GM11168 (cell line): ENCODE data around the gene SEC61A1.

Experiments used
- in situ Hi-C: fragments of 300-500 bp; cut with MboI; formaldehyde crosslinking; loops from one replicate; pipeline ENCODE4 v1.12.0; 2022; ENCODE audit warnings: low sequenced_read_pairs; ENCODE audit not compliant: unreplicated experiment

Gene SEC61A1

GRCh38 chr3:128051837-128052594 lies at the start of gene SEC61A1:
Gene SEC61A1, plus strand, starts transcription at chr3:128052437. Its CDS starts 116 bp downstream, at chr3:128052553.
- in situ Hi-C loops = no loop called here

- in situ Hi-C loops = no loop called here
Measured at GRCh38 chr3:128004661-128005060, 47.6 kb upstream of the SEC61A1 start.

GRCh38 chr3:128006061-128007032 lies 45.9 kb upstream of the SEC61A1 start:
- in situ Hi-C loops = no loop called here

- in situ Hi-C loops = no loop called here
Measured at GRCh38 chr3:128007033-128007424, 45.2 kb upstream of the SEC61A1 start.

GRCh38 chr3:128009952-128010846 lies 42.0 kb upstream of the SEC61A1 start:
- in situ Hi-C loops = no loop called here

- in situ Hi-C loops = no loop called here
Measured at GRCh38 chr3:128011140-128011539, 41.1 kb upstream of the SEC61A1 start.

- in situ Hi-C loops = no loop called here
Measured at GRCh38 chr3:128012050-128012449, 40.2 kb upstream of the SEC61A1 start.

- in situ Hi-C loops = no loop called here
Measured at GRCh38 chr3:128014548-128014947, 37.7 kb upstream of the SEC61A1 start.

GRCh38 chr3:128016502-128016901 lies 35.7 kb upstream of the SEC61A1 start:
- in situ Hi-C loops = no loop called here

- in situ Hi-C loops = no loop called here
Measured at GRCh38 chr3:128021768-128022372, 30.4 kb upstream of the SEC61A1 start.

GRCh38 chr3:128033102-128033501 lies 19.1 kb upstream of the SEC61A1 start:
- in situ Hi-C loops = no loop called here

- in situ Hi-C loops = no loop called here
Measured at GRCh38 chr3:128036119-128036518, 16.1 kb upstream of the SEC61A1 start.

GRCh38 chr3:128040041-128040440 lies 12.2 kb upstream of the SEC61A1 start:
- in situ Hi-C loops = no loop called here

- in situ Hi-C loops = no loop called here
Measured at GRCh38 chr3:128040660-128041059, 11.6 kb upstream of the SEC61A1 start.

- in situ Hi-C loops = no loop called here
Measured at GRCh38 chr3:128041344-128041743, 10.9 kb upstream of the SEC61A1 start.

- in situ Hi-C loops = no loop called here
Measured at GRCh38 chr3:128050597-128050996, 1.6 kb upstream of the SEC61A1 start.

- in situ Hi-C loops = no loop called here
Measured at GRCh38 chr3:128051459-128051836, 789 bp upstream of the SEC61A1 start.

- in situ Hi-C loops = no loop called here
Measured at GRCh38 chr3:128052595-128053351, 536 bp downstream of the SEC61A1 start.

- in situ Hi-C loops = no loop called here
Measured at GRCh38 chr3:128053614-128054013, 1.4 kb downstream of the SEC61A1 start.
